Measurements from ENCODE around the gene UBE2Z. TPM values are rescaled to one million over a fixed set of nuclear protein-coding genes. Genes with fewer than 3 reads are reported as not detected.

UBE2Z gene
- total RNA-seq, 1 donor from 2014 or later: 100 TPM

DNA sequence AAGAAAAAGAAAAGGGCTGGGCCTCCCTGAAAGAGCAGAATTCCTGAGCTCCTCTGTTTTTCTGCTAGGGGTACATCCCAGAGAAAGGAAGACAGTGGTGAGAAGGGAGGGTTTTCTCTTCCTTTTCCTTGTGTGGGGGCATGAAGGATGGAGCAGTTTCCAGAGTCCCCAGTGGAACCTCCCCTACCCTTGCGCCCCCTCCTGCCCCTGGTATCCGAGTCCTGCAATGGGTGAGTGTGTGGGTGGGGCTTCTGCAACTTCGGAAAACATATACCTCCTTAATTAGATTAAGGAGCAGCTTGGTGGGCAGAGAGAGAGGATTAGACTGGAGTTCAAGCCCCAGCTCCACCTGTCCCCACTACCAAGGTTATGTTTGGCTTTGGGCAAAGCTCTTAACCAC lies 65.6 kb downstream of the UBE2Z start:
- Mint-ChIP-seq H3K27me3 (peaks cover 11% of the 10 kb centered on the region), H3K4me1 (ENCODE audit: low read depth) (peaks cover 4% of the 10 kb centered on the region), H3K9me3 (ENCODE audit: low read depth) (no peaks in the 10 kb centered on the region), H3K4me3 (ENCODE audit: low read depth) (no peak overlapping the region), H3K36me3 (ENCODE audit: insufficient read depth) (no peaks in the 10 kb centered on the region), H3K27ac (no peak overlapping the region)
- TF ChIP-seq, protein P1, sequence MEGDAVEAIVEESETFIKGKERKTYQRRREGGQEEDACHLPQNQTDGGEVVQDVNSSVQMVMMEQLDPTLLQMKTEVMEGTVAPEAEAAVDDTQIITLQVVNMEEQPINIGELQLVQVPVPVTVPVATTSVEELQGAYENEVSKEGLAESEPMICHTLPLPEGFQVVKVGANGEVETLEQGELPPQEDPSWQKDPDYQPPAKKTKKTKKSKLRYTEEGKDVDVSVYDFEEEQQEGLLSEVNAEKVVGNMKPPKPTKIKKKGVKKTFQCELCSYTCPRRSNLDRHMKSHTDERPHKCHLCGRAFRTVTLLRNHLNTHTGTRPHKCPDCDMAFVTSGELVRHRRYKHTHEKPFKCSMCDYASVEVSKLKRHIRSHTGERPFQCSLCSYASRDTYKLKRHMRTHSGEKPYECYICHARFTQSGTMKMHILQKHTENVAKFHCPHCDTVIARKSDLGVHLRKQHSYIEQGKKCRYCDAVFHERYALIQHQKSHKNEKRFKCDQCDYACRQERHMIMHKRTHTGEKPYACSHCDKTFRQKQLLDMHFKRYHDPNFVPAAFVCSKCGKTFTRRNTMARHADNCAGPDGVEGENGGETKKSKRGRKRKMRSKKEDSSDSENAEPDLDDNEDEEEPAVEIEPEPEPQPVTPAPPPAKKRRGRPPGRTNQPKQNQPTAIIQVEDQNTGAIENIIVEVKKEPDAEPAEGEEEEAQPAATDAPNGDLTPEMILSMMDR (IDR thresholded peaks at IDR 0.05; ENCODE audit: unreplicated experiment): no peak
- DNase-seq (ENCODE audit: low spot score, unreplicated experiment): no peak

Other genes with a start within 250 kb of the UBE2Z start
- gene PRAC1, start 185.9 kb upstream of the UBE2Z start, total RNA-seq: not detected in 2 replicates
- not detected in 2 replicates for gene PRAC2, start 185.2 kb upstream of the UBE2Z start, total RNA-seq
- gene HOXB13, start 179.7 kb upstream of the UBE2Z start, total RNA-seq: not detected in 2 replicates
- 2.9 and 4.0 TPM in 2 replicates for gene TTLL6, start 91.2 kb upstream of the UBE2Z start, total RNA-seq
- 85.3 and 92.6 TPM in 2 replicates for gene CALCOCO2, start 77.4 kb upstream of the UBE2Z start, total RNA-seq
- gene ATP5MC1, start 15.6 kb upstream of the UBE2Z start, total RNA-seq: 40.2 and 45.1 TPM in 2 replicates
- 128 and 133 TPM in 2 replicates for gene SNF8, start 36.4 kb downstream of the UBE2Z start, total RNA-seq
- gene GIP, start 60.2 kb downstream of the UBE2Z start, total RNA-seq: not detected in 2 replicates
- 298 and 326 TPM in 2 replicates for gene IGF2BP1, start 89.0 kb downstream of the UBE2Z start, total RNA-seq
- 0.07 and 0.11 TPM in 2 replicates for gene B4GALNT2, start 224.4 kb downstream of the UBE2Z start, total RNA-seq